Osteocyte (in vitro differentiated cells): ENCODE results near the gene JPH3. TPM values are rescaled to one million over a fixed set of nuclear protein-coding genes. Genes with fewer than 3 reads are reported as not detected.

Experiments used
- DNase-seq: peaks from one replicate; pipeline ENCODE4 v3.0.0; 2021; ENCODE audit warnings: mixed read lengths; ENCODE audit not compliant: unreplicated experiment; ENCODE audit errors: extremely low spot score
- H3K27ac Mint-ChIP-seq: one replicate; pipeline ENCODE4 v1.8.0; 2021; ENCODE audit warnings: mild to moderate bottlenecking, mixed read lengths; ENCODE audit not compliant: unreplicated experiment
- H3K27me3 Mint-ChIP-seq: one replicate; pipeline ENCODE4 v1.8.0; 2021; ENCODE audit warnings: mixed read lengths; ENCODE audit not compliant: unreplicated experiment
- H3K36me3 Mint-ChIP-seq: one replicate; pipeline ENCODE4 v1.8.0; 2021; ENCODE audit warnings: mixed read lengths; ENCODE audit not compliant: unreplicated experiment
- H3K4me1 Mint-ChIP-seq: one replicate; pipeline ENCODE4 v1.8.0; 2021; ENCODE audit warnings: mixed read lengths; ENCODE audit not compliant: unreplicated experiment
- H3K4me3 Mint-ChIP-seq: one replicate; pipeline ENCODE4 v1.8.0; 2021; ENCODE audit warnings: mild to moderate bottlenecking, moderate library complexity, mixed read lengths; ENCODE audit not compliant: unreplicated experiment
- H3K9me3 Mint-ChIP-seq: one replicate; pipeline ENCODE4 v1.8.0; 2021; ENCODE audit warnings: mixed read lengths; ENCODE audit not compliant: unreplicated experiment
- total RNA-seq: library from RNA; stranded (reverse); gene quantifications from 2 replicates; pipeline ENCODE4 v1.2.1, GENCODE V29; 2021
- TF ChIP-seq, protein P1 (sequence below): fragments of 200-600 bp; sonication (generic); IDR thresholded peaks from 2 replicates; pipeline ENCODE4 v1.5.0; 2021; ENCODE audit warnings: antibody characterized with exemption, mild to moderate bottlenecking, moderate library complexity

The JPH3 gene
- total RNA-seq, 1 donor from 2014 or later = 2.6 TPM

DNA sequence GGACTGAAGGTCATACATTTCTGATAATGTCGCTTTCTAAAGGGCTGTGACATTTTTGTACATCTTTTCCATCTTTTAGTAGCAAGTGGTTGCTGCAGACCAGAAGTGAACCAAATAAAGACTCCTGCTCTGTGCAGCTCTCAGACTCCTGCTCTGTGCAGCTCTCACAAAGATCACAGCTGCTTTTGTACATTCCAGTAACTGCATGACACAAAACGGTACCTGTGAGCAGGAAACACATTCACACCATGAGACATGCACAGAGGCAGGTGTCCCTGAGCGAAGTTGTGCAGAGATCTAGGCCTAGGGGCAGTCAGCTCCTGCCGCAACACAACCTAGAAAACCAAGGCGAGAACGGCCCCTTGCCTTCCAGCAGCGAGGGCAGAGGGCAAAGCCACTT, 95.9 kb downstream of the JPH3 start:
- Mint-ChIP-seq H3K27ac (no peak overlapping the region), H3K4me1 (no peaks in the 10 kb centered on the region), H3K27me3 (no peaks in the 10 kb centered on the region), H3K36me3 (peaks cover 10% of the 10 kb centered on the region), H3K9me3 (no peaks in the 10 kb centered on the region), H3K4me3 (no peak overlapping the region)
- DNase-seq = no peak
- TF ChIP-seq, protein P1, sequence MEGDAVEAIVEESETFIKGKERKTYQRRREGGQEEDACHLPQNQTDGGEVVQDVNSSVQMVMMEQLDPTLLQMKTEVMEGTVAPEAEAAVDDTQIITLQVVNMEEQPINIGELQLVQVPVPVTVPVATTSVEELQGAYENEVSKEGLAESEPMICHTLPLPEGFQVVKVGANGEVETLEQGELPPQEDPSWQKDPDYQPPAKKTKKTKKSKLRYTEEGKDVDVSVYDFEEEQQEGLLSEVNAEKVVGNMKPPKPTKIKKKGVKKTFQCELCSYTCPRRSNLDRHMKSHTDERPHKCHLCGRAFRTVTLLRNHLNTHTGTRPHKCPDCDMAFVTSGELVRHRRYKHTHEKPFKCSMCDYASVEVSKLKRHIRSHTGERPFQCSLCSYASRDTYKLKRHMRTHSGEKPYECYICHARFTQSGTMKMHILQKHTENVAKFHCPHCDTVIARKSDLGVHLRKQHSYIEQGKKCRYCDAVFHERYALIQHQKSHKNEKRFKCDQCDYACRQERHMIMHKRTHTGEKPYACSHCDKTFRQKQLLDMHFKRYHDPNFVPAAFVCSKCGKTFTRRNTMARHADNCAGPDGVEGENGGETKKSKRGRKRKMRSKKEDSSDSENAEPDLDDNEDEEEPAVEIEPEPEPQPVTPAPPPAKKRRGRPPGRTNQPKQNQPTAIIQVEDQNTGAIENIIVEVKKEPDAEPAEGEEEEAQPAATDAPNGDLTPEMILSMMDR = no peak

DNA sequence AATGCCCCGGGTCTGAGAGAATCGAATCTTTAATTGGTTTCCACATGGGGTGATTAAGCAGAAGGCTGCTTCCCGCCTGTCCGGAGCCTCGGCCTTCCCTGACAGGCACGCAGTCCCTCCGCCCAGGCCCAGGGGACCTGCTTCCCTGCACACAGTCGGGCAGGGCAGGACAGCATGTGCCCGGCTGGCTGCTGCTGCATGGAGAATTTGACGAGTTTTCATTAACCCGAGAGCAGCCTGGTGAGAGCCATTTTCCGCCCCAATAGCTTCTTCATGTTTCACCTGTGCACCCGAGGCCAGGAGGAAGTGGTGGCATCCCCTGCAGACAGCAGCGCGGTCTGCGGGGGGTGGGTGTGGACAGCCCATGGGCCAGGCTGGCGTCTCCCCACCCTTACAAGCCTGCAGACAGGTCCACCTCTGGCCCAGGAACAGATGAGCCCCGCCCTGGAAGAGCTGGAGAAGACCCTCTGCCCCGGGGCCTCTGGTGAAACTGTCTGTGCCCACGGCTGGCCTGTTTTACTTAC, 96.4 kb downstream of the JPH3 start:
- no peak overlapping the region for H3K27ac Mint-ChIP-seq
- DNase-seq = no peak
- no peak overlapping the region for H3K4me3 Mint-ChIP-seq
- no peaks in the 10 kb centered on the region for H3K9me3 Mint-ChIP-seq
- no peaks in the 10 kb centered on the region for H3K27me3 Mint-ChIP-seq
- H3K36me3 Mint-ChIP-seq = peaks cover 12% of the 10 kb centered on the region
- H3K4me1 Mint-ChIP-seq = no peaks in the 10 kb centered on the region
- TF ChIP-seq, protein P1 = no peak

DNA sequence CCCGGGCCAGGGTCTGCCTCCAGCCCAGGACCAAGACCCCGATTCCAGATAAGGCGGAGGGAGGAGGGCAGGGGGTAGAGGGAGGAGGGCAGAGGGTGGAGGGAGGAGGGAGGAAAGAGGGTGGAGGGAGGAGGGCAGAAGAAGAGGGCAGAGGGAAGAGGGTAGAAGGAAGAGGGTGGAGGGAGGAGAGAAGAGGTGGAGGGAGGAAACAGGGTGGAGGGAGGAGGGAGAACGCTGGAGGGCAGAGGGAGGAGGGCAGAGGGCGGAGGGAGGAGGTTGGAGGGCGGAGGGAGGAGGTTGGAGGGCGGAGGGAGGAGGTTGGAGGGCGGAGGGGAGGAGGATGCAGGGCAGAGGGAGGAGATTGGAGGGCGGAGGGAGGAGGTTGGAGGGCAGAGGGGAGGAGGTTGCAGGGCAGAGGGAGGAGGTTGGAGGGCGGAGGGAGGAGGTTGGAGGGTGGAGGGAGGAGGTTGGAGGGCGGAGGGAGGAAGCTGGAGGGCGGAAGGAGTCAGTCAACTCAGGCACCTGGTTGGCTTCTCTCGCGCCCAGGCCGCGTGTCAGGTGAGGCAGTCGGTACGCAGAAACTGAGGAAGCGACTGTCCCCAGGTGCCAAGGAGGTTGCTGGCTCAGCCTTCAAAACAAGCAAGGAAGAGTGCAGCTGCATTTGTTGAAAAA, 98.2 kb downstream of the JPH3 start:
- Mint-ChIP-seq H3K9me3 (no peaks in the 10 kb centered on the region), H3K36me3 (peaks cover 12% of the 10 kb centered on the region), H3K4me3 (no peak overlapping the region), H3K27ac (no peak overlapping the region), H3K4me1 (peaks cover 3% of the 10 kb centered on the region), H3K27me3 (no peaks in the 10 kb centered on the region)
- TF ChIP-seq, protein P1 = no peak
- DNase-seq = no peak

DNA sequence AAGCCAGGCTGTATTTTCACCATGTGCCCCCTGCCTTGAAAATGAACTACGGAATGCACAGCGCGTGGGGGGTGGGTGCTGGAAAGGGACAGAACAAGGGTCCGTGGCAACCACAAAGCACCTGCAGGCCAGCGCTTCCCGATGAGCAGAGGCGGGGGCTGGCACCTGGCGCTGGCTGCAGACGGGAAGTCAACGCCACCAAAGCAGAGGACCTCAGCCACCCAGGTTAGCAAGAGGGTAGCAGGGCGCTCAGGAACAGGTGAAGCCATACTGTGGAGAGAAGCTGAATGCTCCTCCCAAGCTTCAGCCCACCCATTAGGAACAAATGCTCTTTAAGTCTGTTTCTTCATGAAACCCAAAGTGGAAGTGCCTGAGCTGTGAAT, 98.8 kb downstream of the JPH3 start:
- Mint-ChIP-seq H3K4me3 (no peak overlapping the region), H3K27ac (no peak overlapping the region), H3K4me1 (peaks cover 5% of the 10 kb centered on the region), H3K9me3 (no peaks in the 10 kb centered on the region), H3K27me3 (no peaks in the 10 kb centered on the region), H3K36me3 (peaks cover 12% of the 10 kb centered on the region)
- TF ChIP-seq, protein P1 = no peak
- DNase-seq = no peak

DNA sequence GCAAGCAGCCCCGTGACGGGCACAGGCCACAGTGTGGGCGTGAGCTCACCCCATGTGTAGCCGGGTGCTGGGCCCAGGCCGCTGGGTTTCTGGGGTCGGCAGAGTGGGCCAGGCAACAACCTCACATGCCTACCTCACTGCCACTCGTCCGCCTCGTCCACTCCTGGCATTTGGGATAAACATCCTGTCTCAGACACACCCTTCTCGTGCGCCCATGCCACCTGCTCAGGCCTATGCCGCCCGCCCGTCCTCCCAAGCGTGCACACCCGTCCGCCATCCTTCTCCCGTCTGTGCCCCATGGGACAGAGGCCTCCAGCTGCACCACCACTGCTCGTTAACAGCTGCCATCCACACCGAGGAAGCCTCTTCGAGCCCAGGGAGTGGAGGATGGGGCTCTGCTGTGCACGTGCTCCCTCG, 99.2 kb downstream of the JPH3 start:
- no peaks in the 10 kb centered on the region for H3K9me3 Mint-ChIP-seq
- H3K27ac Mint-ChIP-seq = no peak overlapping the region
- DNase-seq = no peak
- H3K36me3 Mint-ChIP-seq = peaks cover 9% of the 10 kb centered on the region
- TF ChIP-seq, protein P1 = no peak
- peaks cover 5% of the 10 kb centered on the region for H3K4me1 Mint-ChIP-seq
- no peak overlapping the region for H3K4me3 Mint-ChIP-seq
- no peaks in the 10 kb centered on the region for H3K27me3 Mint-ChIP-seq
